ENCODE results near the gene PDE11A. TPM values are rescaled to one million over a fixed set of nuclear protein-coding genes. Genes with fewer than 3 reads are reported as not detected.

PDE11A gene
- total and polyA plus RNA-seq, 4 donors, result 1.0 to 5.9 (median 1.7) TPM

GRCh38 chr2:177675825-177676224 is 396.8 kb downstream of the PDE11A start:
- DNase-seq (ENCODE audit: low spot score), result no peak
- Histone ChIP-seq H3K4me1 (ENCODE audit: control insufficient read depth in 4 of 4, insufficient read depth in 4 of 4, low read length in 3 of 4) (peaks cover 0 to 4% (median 3%) of the 10 kb centered on the region in 4 donors), H3K9ac (ENCODE audit: low read depth in 1 of 2, low read length in 2 of 2) (no peak overlapping the region), H3K27ac (ENCODE audit: low read depth in 1 of 2, low read length in 2 of 2) (no peak overlapping the region), H3K4me3 (ENCODE audit: low read depth in 1 of 3, low read length in 3 of 3) (no peak overlapping the region), H3K9me3 (ENCODE audit: control insufficient read depth in 4 of 4, low read length in 3 of 4) (no peaks in the 10 kb centered on the region), H3K36me3 (ENCODE audit: control insufficient read depth in 4 of 4, insufficient read depth in 3 of 4, low read depth in 1 of 4, low read length in 3 of 4) (no peaks in the 10 kb centered on the region), H3K27me3 (ENCODE audit: control insufficient read depth in 4 of 4, insufficient read depth in 4 of 4, low read length in 3 of 4) (no peaks in the 10 kb centered on the region)
- 91% methylated on average over 1 of the region's 1 CpG for WGBS
- TF ChIP-seq TAF1 (conservative IDR thresholded peaks at IDR 0.05), result no peak
- TF ChIP-seq YY1 (IDR thresholded peaks at IDR 0.05), result no peak
- no peak for TF ChIP-seq HNF4G (IDR thresholded peaks at IDR 0.05)
- TF ChIP-seq MAX (IDR thresholded peaks at IDR 0.05), result no peak
- TF ChIP-seq ATF3 (IDR thresholded peaks at IDR 0.05), result no peak
- TF ChIP-seq SP1 (IDR thresholded peaks at IDR 0.05), result no peak
- TF ChIP-seq FOXA2 (IDR thresholded peaks at IDR 0.05), result no peak
- no peak for TF ChIP-seq RAD21 (IDR thresholded peaks at IDR 0.05)
- no peak for TF ChIP-seq CTCF (IDR thresholded peaks at IDR 0.05; ENCODE audit: low read depth, low read length, missing input control)
- no peak for TF ChIP-seq EGR1 (IDR thresholded peaks at IDR 0.05; ENCODE audit: low read depth in 2 of 2)
- TF ChIP-seq NR2F2 (IDR thresholded peaks at IDR 0.05), result no peak
- no peak for TF ChIP-seq ZBTB33 (IDR thresholded peaks at IDR 0.05)
- no peak for TF ChIP-seq REST (IDR thresholded peaks at IDR 0.05)
- TF ChIP-seq JUND (IDR thresholded peaks at IDR 0.05), result no peak
- no peak for TF ChIP-seq RXRA (IDR thresholded peaks at IDR 0.05)
- no peak for TF ChIP-seq HNF4A (conservative IDR thresholded peaks at IDR 0.05)

GRCh38 chr2:177675350-177675821 is 397.2 kb downstream of the PDE11A start:
- H3K4me3 ChIP-seq (ENCODE audit: low read depth in 1 of 3, low read length in 3 of 3), result no peak overlapping the region
- no peak overlapping the region for H3K9ac ChIP-seq (ENCODE audit: low read depth in 1 of 2, low read length in 2 of 2)
- peaks cover under 1 to 4% (median 3%) of the 10 kb centered on the region in 4 donors for H3K4me1 ChIP-seq (ENCODE audit: control insufficient read depth in 4 of 4, insufficient read depth in 4 of 4, low read length in 3 of 4)
- H3K9me3 ChIP-seq (ENCODE audit: control insufficient read depth in 4 of 4, low read length in 3 of 4), result no peaks in the 10 kb centered on the region
- TF ChIP-seq YY1 (IDR thresholded peaks at IDR 0.05) (no peak), HNF4A (conservative IDR thresholded peaks at IDR 0.05) (no peak), EGR1 (IDR thresholded peaks at IDR 0.05; ENCODE audit: low read depth in 2 of 2) (no peak), REST (IDR thresholded peaks at IDR 0.05) (no peak), ATF3 (IDR thresholded peaks at IDR 0.05) (no peak), RAD21 (IDR thresholded peaks at IDR 0.05) (no peak), MAX (IDR thresholded peaks at IDR 0.05) (no peak), JUND (IDR thresholded peaks at IDR 0.05) (no peak), CTCF (IDR thresholded peaks at IDR 0.05; ENCODE audit: low read depth, low read length, missing input control) (no peak), HNF4G (IDR thresholded peaks at IDR 0.05) (no peak), RXRA (IDR thresholded peaks at IDR 0.05) (no peak), FOXA2 (IDR thresholded peaks at IDR 0.05) (no peak), TAF1 (conservative IDR thresholded peaks at IDR 0.05) (no peak)
- H3K27ac ChIP-seq (ENCODE audit: low read depth in 1 of 2, low read length in 2 of 2), result no peak overlapping the region
- no peaks in the 10 kb centered on the region for H3K36me3 ChIP-seq (ENCODE audit: control insufficient read depth in 4 of 4, insufficient read depth in 3 of 4, low read depth in 1 of 4, low read length in 3 of 4)
- H3K27me3 ChIP-seq (ENCODE audit: control insufficient read depth in 4 of 4, insufficient read depth in 4 of 4, low read length in 3 of 4), result no peaks in the 10 kb centered on the region
- 36% methylated on average over 6 of the region's 6 CpGs for WGBS
- DNase-seq (ENCODE audit: low spot score), result no peak
